Limb (tissue), 2 donors: Measurements from ENCODE around the gene LARGE1.
"Not testable (repeated sequence)": the region's sequence is repeated elsewhere in the genome, so short reads cannot be mapped to it uniquely, and the experiment has no call there.

ENCODE experiments used
- DNase-seq, 2 donors: peaks; one replicate each; pipeline ENCODE4 v3.0.0-alpha.2; 2016; ENCODE audit errors: extremely low spot score in 2 of 2

LARGE1 gene

GRCh38 chr22:33381531-33382406 is 538.5 kb downstream of the LARGE1 start:
- no peak for DNase-seq

DNA sequence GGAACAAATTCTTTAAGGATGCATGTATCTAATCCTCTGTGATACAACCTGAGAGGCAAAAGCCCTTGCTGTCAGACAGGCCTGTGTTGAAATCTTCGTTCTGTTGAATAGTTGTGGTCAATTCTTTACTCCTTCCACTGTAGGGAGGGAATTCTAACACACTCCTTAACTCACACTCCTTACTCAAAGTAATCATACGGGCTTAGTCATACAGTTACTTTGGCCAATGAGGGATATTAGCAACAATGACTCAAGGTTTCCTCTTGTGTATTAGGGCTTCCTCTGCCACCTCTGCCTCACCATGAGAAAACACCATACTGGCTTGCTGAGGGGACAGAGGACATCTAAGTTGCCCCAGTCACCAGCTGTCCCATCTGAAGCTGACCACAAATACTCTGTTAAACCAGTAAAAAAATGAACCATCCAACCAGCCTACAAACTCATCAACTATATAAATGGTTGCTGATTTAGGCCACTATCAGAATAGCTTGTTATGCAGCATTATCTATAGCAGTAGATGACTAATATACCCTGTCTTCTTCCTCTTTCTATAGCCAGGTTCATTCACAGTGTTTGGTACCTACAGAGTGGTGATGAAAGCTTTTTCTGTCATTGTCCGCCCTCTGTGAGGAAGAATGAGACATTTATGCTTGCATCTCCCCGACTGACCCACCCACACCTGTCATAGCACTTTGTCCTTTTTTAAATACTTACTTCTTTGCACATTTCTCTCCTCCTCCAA is 539.3 kb downstream of the LARGE1 start:
- no peak for DNase-seq

DNA sequence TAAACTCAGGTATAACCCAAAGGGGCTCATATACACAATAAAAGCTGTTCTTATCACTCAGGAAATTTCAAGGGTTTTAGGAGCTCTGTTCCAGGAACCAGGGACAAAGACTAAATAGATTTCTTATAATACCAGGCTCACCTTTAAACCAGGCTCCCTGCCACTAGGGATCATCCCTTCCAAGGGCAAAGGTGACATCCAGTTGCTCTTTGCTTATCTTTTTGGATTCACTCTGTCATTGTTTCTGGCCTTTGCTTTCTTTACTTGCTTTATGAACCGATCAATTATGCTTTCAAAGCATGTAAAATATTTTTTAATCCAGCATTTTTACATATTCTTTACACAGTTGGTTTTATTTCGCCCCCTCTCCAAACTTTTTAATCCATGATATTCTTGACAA is 540.4 kb downstream of the LARGE1 start:
- DNase-seq = no peak

DNA sequence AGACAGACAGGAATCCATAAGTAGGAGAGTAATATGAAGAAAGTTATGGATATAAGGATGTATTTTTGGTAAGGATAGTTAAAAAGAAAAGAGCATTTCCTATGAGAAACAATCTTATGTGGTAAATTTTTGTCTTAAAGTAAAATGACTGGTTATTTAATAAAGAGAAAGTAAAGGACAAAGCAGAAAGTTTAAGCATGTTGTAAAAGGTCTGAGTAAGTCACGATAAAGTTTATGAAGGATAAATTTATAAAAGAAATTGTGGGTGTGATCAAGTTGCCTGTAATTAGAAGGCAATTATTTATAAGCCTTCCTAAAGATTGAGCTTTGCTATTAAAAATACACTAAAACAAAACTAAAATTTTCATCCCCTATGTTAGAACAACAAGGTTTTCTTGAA is 547.4 kb downstream of the LARGE1 start:
- DNase-seq = no peak

- not testable (repeated sequence) for DNase-seq
These were observed 557.0 kb downstream of the LARGE1 start for GRCh38 chr22:33363256-33363655.

DNA sequence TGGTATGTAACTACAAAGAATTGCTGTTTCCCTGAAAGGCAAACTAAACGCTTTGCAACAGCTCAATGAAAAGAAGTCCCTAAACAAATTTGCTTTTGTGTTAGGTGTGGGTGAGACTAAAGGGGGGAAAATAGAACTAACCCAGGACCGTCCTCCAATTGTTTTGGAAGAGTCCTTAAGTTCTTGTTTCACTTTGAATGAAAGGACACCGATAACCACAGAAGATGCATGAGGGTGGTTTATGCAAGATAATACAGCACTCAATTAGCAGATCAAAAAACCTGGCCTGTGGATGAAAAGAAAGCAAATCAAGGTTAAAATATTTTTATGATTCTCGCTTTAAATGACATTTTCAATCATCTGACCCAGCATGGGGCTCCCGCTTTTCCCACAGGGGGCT is 557.6 kb downstream of the LARGE1 start:
- DNase-seq = no peak

- no peak for DNase-seq
These were observed 558.7 kb downstream of the LARGE1 start for GRCh38 chr22:33361581-33361980.

DNA sequence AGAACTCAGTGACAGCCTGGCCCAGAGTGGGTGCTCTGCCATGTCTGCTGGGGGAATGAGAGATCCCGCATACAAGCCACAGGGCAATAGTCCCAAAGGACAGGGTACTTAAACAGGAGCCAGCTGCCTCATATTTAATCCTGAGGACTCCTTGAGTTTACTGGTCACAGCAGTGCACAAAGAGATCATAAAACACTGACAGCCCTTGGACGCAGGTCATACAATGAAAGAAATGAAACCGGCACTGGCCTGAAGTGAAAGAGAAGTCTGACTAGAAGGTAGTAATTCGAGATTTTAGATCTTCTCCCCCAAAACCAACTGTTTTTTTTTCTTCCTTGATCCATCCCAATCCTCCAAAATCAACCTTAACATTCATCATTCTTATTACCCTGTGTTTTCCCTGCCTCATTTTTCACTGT is 562.3 kb downstream of the LARGE1 start:
- no peak for DNase-seq

- no peak for DNase-seq
These were observed 565.3 kb downstream of the LARGE1 start for GRCh38 chr22:33354928-33355327.

DNA sequence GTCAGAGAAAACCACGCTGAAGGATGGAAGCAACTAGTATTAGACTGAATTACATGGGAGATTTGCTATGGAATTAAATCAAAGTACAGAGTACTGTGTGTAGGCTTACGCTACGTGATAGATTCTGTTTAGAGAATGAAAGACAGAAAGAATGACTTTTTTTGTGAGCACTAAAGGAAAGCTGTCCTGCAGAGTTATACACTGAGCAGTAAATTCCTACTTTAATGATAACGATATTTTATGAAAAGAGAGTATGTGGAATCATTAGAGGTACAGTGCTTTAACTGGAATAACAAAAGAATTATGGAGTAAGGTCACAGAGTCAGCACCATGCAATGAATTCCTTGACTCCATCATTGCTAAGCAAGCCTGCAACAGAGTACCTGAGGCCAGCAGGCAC is 566.8 kb downstream of the LARGE1 start:
- no peak for DNase-seq

GRCh38 chr22:33352768-33353167 is 567.5 kb downstream of the LARGE1 start:
- DNase-seq = no peak

- DNase-seq = no peak
These were observed 569.3 kb downstream of the LARGE1 start for GRCh38 chr22:33350961-33351360.

- DNase-seq = no peak
These were observed 569.8 kb downstream of the LARGE1 start for GRCh38 chr22:33350491-33350890.

DNA sequence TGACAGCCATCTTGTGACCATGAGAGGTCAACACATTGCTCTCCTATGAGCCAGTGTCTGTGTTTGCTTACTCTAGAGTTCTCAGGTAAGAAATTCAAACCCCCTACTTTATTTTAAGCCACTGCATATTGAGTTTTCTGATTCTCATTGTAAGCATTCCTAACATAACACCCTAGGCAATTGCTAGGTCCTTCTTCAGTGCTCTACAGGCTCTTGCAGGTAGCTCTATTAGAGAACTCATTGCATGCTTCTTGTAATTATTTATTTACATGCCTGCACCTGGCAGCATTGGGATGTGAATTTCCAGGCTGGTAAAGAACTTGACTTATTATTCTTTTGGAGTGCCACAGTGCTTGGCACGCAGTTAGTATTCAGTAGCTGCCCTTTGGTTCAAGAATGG is 573.3 kb downstream of the LARGE1 start:
- no peak for DNase-seq

GRCh38 chr22:33341611-33342010 is 578.7 kb downstream of the LARGE1 start:
- no peak for DNase-seq

- DNase-seq = no peak
These were observed 582.8 kb downstream of the LARGE1 start for GRCh38 chr22:33337524-33337923.

DNA sequence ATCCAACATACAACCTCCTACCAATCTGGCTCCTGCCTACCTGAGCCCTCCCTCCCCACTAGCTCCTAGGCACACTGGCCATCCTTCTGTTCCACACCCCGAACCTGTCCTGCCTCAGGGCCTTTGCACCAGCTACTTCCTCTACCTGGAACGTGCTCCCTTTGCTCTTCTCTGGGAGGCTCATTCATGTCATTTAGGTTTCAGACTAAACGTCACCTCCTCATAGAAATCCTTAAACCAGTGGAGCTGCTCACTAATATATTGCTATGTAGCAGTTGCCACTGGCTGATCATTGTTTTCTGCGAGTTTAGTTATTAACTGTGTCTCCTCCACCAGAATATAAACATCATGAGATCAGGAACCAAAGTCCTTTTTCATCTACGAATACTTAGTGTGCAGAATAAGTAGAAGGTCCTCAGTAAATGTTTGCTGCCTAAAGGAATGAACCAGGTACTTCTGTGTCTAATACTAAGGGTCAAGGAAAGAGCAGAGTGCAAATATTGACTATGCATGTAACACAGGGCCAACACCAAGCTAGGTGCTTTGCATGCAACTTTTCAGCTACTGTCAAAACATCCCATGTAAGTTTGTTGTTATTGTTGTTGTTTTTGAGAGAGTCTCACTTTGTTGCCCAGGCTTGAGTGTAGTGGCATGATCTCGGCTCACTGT is 584.5 kb downstream of the LARGE1 start:
- no peak for DNase-seq

GRCh38 chr22:33332538-33332937 is 587.7 kb downstream of the LARGE1 start:
- DNase-seq = no peak

- no peak for DNase-seq
These were observed 589.3 kb downstream of the LARGE1 start for GRCh38 chr22:33331017-33331416.

DNA sequence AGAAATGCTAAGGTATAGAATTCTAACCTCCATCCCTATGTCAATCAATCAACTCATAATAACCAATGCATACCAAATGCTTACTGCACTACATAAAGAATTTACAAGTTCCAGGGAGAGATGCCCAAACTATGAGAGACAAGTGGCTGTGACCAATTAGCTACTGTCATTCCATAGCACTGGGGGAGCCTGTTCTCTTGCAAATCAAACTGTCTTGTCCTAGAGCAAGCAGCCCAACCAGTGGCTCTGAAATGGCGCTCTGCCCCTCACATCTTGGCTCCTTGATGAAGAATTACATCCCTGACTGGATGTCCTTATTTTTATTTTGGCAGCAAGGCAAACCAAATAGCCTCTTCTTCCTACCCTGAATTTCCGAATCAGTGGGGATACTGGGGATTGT is 589.7 kb downstream of the LARGE1 start:
- no peak for DNase-seq

GRCh38 chr22:33329398-33329797 is 590.9 kb downstream of the LARGE1 start:
- no peak for DNase-seq

DNA sequence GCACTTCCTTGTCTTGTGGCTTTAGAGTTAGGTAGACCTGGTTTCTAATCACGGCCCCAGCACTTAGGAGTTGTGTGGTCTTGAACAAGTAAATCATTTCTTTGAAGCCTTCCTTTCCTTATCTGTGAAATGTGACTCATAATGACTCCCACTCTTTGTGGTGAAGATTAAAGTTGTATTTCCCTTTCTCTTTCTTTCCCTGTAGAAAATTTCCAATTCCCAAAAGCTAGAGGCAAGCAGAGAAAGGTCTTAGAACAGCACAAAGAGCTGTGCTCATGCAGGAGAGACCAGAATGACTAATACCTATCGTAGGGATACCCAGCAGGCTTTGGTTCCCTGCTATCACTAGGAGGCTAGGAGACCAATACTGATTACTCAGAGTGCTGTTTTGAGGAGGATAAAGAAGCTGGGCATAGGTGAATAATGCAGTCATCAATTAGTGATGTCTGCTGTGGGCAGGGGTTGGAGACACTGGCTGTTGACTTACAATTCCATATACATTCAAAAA is 591.4 kb downstream of the LARGE1 start:
- DNase-seq = no peak
